Stimulated activated CD8-positive, alpha-beta memory T cell treated with anti-CD3 and anti-CD28 coated beads, Interleukin-15, amount 100 ng/mL, for 4 hours (primary cell): ENCODE measurements around the gene PLEKHA8.

ENCODE experiments used
- DNase-seq, 2 donors: peaks; one replicate each; pipeline ENCODE4 v3.0.0-alpha.2; 2020; ENCODE audit warnings: low read depth in 2 of 2

Gene PLEKHA8, protein sequence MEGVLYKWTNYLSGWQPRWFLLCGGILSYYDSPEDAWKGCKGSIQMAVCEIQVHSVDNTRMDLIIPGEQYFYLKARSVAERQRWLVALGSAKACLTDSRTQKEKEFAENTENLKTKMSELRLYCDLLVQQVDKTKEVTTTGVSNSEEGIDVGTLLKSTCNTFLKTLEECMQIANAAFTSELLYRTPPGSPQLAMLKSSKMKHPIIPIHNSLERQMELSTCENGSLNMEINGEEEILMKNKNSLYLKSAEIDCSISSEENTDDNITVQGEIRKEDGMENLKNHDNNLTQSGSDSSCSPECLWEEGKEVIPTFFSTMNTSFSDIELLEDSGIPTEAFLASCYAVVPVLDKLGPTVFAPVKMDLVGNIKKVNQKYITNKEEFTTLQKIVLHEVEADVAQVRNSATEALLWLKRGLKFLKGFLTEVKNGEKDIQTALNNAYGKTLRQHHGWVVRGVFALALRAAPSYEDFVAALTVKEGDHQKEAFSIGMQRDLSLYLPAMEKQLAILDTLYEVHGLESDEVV

GRCh38 chr7:30028216-30028748, at the start of gene PLEKHA8:
Gene PLEKHA8 (plus strand): TSS chr7:30028412. CDS start chr7:30028763, 351 bp downstream.
- peak; percentile 71 to 80 for DNase-seq

DNA sequence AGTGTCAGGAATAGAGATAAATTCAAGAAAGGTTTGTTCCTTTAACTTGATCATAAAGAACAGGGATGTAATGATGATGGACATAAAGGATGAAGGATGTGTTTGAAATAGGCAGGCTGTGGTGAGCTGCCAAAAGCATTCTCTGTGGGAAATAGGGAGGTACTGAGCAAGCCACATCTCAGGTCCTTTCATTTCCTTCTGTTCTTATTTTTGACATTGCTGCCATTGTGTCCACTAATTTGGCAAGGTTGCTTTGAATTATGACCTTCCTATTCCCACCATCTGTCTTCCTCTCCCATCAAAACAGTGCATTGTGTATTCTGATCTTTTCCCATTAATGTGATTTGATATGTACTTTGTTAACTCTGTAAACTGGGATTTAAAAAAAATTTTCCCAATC, 48.1 kb upstream of the PLEKHA8 start:
- no peak for DNase-seq

- no peak for DNase-seq
Observed at GRCh38 chr7:29987083-29987482, 41.1 kb upstream of the PLEKHA8 start.

- no peak for DNase-seq
Observed at GRCh38 chr7:29987811-29988317, 40.3 kb upstream of the PLEKHA8 start.

DNA sequence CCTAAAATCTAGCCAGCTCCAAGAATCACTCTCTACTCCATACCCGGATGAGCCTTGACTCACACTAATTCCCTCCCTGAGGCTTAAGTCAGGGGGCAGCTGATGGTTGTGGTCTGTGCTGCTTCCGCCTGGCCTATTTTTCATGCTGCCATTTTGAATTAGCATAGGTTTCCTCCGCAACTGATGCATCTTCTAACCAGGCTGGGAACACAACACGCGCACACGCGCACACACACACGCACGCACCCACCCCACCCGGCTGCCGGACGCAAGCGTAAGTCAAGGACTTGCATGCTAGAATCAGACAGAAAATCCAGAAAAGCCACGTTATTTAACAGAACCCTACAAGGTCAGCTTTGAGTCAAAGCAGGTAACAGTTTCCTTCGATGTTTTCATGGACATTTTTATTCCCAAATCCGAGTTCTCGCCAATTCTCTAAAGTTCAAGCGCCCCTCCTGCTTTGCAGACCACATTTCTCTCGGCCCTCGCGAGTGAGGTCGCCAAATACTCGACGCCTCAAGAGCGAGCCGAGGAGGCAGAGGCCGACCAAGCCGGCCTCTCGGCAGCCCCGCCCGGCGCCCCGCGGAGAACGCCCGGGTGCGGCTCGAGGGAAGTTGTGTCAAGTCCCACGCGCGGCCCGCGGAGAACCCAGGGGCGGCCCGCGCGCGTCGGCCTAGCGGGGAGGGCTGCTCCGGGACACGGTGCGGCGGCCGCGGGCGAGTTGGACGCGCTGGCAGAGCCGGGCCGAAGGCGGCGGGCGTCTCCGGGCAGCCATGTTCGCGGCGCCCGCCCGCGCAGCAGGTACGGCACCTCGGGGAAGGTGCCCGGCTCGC, 39.6 kb upstream of the PLEKHA8 start:
- DNase-seq: peak in 1 of 2 donors; percentile 9

DNA sequence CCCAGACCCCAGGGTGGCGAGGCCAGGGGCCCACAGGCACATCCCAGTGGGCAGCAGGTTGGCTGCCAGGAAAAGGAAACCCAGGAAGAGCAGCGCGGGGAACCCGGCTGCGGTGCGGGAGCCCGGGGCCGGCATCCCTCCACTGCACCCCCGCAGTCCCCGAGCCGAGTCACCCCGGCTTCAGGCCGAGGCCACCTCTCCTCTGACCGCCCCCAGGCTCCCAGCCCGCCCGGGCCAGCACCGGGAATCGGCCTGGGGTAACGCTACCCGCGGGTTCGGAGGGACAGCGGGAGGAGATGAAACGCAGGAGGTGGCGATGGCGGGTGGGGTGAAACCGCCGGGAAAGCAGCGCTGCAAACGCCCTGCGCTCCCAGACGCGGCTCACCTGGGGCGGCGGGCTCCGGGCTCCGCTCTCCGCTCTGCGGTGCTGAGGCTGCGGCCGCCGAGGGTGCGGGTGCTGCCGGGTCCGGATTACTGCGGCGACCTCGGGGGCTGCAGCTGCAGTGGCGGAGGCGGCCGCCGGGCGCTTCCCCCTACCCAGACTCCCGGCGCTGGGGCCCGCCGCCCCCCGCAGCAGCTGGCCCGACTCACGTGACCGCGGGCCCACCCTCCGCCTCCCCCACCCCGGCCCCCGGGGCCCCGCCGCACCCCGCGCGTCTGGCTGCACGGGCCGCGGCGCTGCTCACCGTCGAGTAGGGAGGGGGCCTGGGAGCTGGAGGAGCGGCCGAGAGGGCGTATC, 38.8 kb upstream of the PLEKHA8 start, which contains the start of gene SCRN1:
Gene SCRN1, minus strand, starts transcription at position 545 of the 739 bp plus-strand sequence. CDS start 20,734 bp downstream, outside the sequence.
- DNase-seq: peak in 1 of 2 donors; percentile 13

- no peak for DNase-seq
Observed at GRCh38 chr7:29990931-29991330, 37.3 kb upstream of the PLEKHA8 start.

GRCh38 chr7:29991937-29992336, 36.3 kb upstream of the PLEKHA8 start:
- no peak for DNase-seq

- DNase-seq: no peak
Observed at GRCh38 chr7:29993140-29993539, 35.1 kb upstream of the PLEKHA8 start.

DNA sequence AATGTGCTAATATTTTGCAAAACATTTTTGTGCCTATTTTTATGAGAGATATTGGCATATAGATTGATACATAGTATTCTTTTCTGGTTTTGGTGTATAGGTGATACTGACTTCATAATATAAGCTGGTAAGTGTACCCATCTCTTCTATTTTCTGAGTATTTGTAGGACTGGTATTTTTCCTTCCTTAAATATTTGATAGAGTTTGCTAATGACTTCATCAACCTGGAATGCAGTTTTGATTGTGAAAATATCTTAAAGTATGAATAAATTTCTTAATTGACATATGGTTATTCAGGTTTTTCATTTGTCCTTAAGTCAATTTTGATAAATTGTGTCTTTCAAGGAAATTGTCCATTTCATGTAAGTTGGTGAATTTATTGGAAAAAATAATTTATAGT, 32.6 kb upstream of the PLEKHA8 start:
- DNase-seq: no peak

DNA sequence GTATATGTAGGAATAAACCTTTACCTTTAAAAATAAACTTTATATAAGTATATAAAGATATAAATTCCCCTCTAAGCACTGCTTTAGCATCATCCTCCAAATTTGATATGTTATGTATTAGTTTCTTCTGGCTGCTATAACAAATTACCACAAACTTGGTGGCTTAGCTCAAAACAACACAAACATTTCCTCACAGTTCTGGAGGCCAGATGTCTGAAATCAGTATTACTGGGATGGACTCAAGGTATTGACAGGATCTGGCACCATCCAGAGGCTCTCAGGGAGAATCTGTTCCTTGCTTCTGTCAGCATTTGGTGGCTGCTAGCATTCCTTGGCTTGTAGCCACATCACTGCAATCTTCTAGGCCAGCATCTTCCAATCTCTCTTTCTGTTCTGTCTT, 31.9 kb upstream of the PLEKHA8 start:
- DNase-seq: no peak

DNA sequence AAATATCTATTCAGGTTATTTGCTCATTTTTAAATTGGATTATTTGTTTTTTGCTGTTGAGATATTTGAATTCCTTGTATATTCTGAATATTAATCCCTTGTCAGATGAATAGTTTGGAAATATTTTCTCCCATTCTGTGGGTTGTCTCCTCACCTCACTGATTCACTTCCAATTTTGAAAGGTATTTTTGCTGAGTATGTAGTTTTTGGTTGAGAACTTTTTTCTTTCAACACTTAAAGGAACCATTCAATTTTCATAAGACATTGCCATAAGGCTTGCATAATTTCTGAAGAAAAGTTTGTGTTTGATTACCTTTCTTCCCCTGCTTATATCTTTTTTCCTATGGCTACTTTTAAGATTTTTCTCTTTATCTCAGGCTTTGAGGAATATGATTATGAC, 29.7 kb upstream of the PLEKHA8 start:
- DNase-seq: no peak

DNA sequence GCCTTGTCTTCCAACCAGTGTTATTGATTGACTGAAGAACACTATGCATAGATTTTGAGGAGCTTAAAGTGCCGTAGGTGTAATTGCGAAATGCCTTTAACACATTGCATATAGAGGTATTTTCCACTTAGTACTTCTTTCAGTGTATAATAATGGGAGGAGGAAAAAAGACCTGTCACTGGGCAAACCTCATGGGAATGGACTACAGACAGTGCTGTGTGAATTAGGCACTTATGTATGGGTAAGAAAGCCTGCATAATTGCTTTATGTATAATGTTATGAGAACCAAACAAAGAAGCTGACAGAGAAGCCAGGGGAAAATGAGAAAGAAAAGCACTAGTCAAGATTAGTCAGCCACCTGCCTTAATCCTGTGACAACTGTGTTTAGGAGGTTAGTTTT, 26.2 kb upstream of the PLEKHA8 start:
- no peak for DNase-seq

DNA sequence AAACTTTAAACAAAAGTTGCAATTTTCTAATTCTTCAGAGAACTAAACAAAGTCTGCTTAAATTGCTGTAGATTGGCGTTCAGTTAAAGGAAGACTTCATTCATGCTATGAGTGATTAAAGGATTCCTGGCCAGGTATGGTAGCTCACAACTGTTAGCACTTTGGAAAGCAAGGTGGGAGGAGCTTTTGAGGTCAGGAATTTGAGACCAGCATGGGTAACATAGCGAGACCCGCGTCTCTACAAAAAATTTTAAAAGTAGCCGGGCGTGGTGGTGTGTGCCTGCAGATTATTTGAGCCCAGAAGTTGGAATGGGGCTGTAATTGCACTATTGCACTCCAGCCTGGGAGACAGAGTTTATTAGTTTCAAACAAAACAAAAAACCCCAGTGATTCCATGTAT, 25.1 kb upstream of the PLEKHA8 start:
- DNase-seq: no peak

- DNase-seq: no peak
Observed at GRCh38 chr7:30005464-30005863, 22.7 kb upstream of the PLEKHA8 start.

- no peak for DNase-seq
Observed at GRCh38 chr7:30010021-30010420, 18.2 kb upstream of the PLEKHA8 start.

DNA sequence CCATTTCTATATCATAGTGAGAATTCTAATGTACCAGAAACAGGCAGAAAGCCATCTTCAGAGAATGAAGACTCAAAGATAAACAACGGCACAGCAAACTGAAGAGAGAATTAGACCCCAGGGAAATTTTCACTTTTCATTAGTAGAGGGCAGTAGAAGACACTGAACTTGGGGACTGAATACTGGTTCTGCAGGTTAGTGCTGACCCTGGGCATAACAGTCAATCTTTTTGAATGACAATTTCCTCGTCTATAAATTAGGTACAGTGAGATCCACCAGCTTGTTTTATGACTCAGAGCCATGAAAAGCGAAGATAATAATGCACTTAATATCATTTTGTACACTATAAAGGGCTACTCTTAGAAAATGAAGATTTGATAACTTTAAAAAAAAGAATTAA, 15.5 kb upstream of the PLEKHA8 start:
- DNase-seq: no peak

DNA sequence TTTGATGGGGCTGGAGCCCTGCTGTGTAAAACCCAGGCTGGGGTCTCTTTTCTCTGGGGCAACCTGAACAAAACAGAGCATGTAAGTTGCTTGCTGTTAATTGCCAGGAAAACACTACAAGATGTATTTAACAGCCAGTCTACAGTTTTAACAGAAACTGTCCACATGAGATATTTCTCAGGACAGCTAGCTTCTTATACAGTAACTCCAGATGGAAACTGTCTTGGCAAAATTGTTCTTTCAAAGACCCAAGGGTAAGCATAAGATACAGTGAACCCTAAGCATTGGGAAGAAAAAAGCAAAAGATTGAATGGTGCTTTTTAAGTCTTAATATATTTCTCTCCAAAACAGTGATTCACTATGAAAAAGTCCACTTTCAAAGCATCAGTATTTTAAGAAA, 9.8 kb upstream of the PLEKHA8 start:
- DNase-seq: no peak

- no peak for DNase-seq
Observed at GRCh38 chr7:30019387-30019786, 8.8 kb upstream of the PLEKHA8 start.

- DNase-seq: no peak
Observed at GRCh38 chr7:30019960-30020359, 8.3 kb upstream of the PLEKHA8 start.

DNA sequence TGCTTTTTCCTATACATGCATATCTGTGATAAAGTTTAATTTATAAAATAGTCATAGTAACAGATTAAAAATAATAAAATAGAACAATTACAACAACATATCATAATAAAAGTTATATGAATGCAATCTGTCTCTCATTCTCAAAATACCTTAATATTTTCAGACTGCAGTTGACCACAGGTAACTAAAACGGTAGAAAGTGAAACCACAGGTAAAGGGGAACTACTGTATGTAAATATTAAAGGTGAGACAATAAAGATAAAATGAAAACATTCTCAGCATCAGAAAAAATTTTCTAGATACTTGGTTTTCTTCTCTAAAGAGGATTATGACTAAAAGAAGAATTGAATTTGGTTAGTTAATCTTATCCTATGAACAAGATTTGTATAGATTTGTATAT, 7.7 kb upstream of the PLEKHA8 start:
- no peak for DNase-seq
